GM18526 (cell line): ENCODE results near the gene FNIP1.

Source experiments
- POLR2A ChIP-seq: IDR thresholded peaks from 3 replicates; pipeline ENCODE4 v1.6.1; 2011; ENCODE audit not compliant: insufficient read length; ENCODE audit errors: extremely low read depth

FNIP1 gene

GRCh38 chr5:131639148-131639547, 157.7 kb downstream of the FNIP1 start:
- no peak for TF ChIP-seq POLR2A

- TF ChIP-seq POLR2A, result no peak
These were observed 159.1 kb downstream of the FNIP1 start for GRCh38 chr5:131637694-131638093.

GRCh38 chr5:131635684-131636572, 160.9 kb downstream of the FNIP1 start:
- peak; percentile 61 for TF ChIP-seq POLR2A

GRCh38 chr5:131634996-131635683, 161.7 kb downstream of the FNIP1 start, which contains the start of gene RAPGEF6:
RAPGEF6 (minus strand) TSS chr5:131635229; CDS start chr5:131635030, 199 bp downstream.
- TF ChIP-seq POLR2A, result peak; percentile 87

GRCh38 chr5:131634666-131634995, 162.2 kb downstream of the FNIP1 start:
- no peak for TF ChIP-seq POLR2A

- no peak for TF ChIP-seq POLR2A
These were observed 162.6 kb downstream of the FNIP1 start for GRCh38 chr5:131634238-131634637.

GRCh38 chr5:131633830-131634229, 163.0 kb downstream of the FNIP1 start:
- no peak for TF ChIP-seq POLR2A

GRCh38 chr5:131630963-131631350, 165.9 kb downstream of the FNIP1 start:
- no peak for TF ChIP-seq POLR2A

- no peak for TF ChIP-seq POLR2A
These were observed 166.4 kb downstream of the FNIP1 start for GRCh38 chr5:131630208-131630962.

GRCh38 chr5:131628990-131629389, 167.8 kb downstream of the FNIP1 start:
- no peak for TF ChIP-seq POLR2A

- no peak for TF ChIP-seq POLR2A
These were observed 169.5 kb downstream of the FNIP1 start for GRCh38 chr5:131627207-131627865.

GRCh38 chr5:131622633-131623032, 174.2 kb downstream of the FNIP1 start:
- TF ChIP-seq POLR2A, result no peak

GRCh38 chr5:131619102-131619501, 177.7 kb downstream of the FNIP1 start:
- no peak for TF ChIP-seq POLR2A

GRCh38 chr5:131617140-131617822, 179.5 kb downstream of the FNIP1 start:
- no peak for TF ChIP-seq POLR2A
